GM21723 (cell line): ENCODE results near the gene G6PD.

Source experiments
- ATAC-seq: cut with Tn5 transposase; IDR thresholded peaks from one replicate; pipeline ENCODE4 v1.9.1; 2021; ENCODE audit warnings: mild to moderate bottlenecking, moderate library complexity; ENCODE audit not compliant: unreplicated experiment

The G6PD gene

DNA sequence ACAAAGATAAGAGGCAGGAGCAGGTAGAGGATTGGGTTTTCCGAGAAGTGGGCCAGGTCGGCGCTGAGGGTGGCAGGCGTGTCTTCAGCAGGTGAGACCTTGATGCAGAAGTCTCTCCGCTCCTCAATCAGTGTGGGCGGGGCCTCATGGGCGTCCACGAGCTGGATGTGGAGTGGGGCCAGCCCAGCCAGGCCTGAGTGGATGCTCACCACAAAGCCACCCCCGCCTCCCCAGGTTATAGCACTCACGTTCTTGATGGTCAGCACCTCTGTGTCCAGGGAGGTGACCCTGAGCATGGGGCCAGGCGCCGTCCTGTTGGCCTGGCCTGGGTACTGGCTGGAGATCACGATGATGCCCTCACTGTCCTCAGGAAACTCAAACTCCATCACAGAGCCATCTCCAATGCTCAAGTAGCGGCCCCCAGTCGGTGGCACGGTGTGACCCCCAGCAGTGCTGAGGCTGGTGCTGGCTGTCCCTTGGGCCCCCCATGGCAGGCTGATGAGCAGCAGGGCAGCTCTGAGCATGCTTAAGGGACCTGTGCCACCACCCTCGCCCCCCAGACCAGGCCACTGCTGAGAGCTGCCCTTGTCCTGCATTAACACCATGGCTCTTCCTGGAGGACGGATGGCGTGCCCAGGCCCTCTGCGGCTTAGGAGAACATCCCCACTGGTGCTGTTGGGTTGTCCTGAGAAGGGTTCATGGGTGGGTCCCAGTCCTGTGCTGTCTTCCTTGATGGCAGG is 58.1 kb downstream of the G6PD start:
- no peak for ATAC-seq

DNA sequence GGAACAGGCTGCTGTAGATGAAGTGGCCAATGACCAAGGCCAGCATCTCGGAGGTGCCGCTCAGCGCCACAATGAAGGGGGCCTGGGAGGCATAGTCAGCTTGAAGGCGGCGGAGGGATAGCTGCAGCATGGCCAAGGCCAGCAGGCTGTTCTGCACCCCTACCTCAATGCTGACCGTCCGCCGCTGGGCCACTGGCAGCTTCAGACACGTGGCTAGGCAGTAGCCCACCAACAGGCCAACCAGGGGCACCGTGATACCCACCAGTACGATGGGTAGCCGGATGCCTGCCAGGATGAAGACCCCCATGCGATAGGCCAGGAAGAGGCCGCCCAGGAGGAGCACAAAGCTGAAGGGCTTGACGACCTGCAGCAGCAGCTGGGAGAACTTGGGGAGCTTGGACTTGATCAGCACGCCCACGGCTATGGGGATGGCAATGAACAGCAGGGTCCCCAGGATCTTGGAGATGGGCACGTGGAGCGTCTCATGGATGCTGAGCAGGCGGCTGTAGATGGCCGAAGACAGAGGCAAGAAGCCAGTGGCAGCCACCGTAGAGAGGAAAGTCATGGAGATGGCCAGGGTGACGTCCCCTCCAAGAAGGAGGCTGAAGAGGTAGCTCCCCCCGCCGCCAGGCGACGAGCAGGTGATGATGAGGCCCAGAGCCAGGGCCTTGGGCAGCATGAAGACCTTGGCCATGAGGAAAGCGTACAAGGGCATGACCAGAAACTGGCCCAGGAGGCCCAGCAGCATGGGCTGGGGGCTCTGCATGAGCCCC is 58.9 kb downstream of the G6PD start:
- no peak for ATAC-seq

DNA sequence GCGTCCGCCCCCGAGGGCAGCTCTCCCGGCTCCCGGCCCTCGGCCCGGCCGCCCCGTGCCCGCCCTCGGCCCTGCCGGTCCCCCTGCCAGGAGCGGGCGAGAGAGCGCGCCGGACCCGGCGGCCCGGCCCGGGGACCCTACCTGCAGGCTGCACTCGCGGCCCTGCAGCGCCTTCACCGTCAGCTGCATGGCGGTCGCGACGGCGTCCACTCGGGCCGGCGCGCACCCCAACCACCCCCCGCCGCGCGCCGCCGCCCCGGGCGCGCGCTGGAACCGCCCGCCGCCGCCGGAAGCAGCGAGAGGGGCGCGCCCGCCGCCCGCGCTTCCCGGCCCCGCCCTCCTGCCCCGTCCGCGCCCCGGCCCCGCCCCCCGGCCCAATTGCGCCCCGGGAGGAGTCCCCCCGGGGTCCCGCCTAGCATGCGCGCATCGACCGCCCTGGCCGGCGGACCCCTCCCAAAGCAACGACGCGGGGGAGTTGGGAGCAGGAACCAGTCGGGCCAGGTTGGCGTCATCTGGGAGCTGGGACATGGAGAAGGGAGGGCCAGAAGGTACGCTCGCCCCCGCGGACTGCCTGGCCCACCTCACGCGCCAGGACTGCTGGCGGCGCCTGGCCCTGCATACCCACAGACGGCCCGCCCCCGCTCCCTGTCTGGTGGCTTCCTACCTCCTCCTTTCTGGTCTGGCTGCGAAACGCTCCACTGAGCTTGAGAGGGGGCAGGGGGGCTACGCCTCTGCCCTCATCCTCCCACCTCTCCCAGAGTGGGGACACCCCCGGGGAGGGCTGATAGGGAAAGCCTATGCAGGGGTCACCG is 60.0 kb downstream of the G6PD start, which contains the start of gene UBL4A:
UBL4A (minus strand) TSS at position 220 of the 812 bp plus-strand sequence; CDS start at position 189, 31 bp downstream.
- ATAC-seq, result no peak

- no peak for ATAC-seq
Observed at GRCh38 chrX:154486052-154486395, 60.6 kb downstream of the G6PD start.

GRCh38 chrX:154485150-154486051 is 61.2 kb downstream of the G6PD start:
- ATAC-seq, result no peak

DNA sequence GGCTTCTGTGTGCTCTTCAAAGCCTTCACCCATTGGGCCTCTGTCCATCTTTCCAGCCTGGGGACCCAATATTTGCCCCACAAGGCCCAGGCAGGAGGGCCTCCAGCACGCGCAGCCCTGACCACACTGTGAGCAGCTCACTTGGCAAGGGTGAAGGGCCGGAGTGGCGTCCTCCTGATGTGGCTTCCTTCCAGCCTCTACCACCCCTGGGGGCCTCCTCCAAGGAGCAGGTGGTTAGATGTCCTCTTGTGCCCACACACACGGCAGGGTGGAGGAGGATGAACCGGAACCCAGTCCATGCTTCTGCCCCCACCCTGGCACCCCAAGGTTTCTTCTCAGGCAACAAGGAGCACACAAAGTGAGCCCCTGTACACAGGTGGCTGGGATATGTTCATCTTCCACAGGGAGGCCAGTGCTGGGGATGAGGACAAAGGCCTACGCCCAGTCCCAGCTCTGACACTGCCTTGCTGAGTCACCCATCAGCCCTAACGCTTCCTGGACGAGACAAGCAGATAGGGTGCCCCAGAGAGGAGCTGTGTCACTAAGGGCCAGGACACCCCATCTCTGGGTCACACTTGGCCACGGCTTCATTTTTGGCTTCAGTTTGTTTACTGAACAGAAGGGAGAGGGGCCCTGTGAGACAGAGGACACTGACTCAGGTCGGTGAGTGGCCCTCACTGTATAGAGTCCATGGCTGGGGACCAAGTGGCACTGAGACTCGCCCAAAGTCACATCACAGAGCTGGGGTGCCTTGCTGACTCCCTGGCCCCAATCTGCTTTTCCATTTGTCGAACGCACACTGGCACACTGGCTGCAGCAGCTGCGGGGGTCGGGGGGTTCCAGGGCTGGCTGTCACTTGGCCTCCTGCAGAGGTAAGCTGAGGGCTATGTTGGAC is 62.1 kb downstream of the G6PD start:
- no peak for ATAC-seq

DNA sequence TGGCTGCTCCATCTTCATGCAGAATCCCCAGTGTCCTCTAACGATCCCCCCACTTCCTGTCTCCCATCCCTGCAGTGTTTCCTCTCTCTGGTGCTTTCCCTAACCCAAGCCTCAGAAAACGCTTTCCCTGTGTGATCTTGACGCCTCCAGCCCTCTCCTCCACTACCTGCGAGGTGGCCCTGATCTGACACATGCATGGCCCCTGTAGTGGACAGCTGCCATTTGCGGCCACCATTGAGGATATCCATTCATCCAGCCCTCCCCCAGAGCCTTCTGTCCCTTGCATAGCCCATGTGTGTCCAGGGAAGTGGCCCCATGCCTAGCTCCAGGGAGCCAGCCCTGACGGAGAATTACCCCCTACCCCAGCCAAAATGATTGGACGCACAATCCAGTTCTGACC is 63.3 kb downstream of the G6PD start:
- ATAC-seq, result no peak

- no peak for ATAC-seq
Observed at GRCh38 chrX:154482786-154483185, 63.9 kb downstream of the G6PD start.

DNA sequence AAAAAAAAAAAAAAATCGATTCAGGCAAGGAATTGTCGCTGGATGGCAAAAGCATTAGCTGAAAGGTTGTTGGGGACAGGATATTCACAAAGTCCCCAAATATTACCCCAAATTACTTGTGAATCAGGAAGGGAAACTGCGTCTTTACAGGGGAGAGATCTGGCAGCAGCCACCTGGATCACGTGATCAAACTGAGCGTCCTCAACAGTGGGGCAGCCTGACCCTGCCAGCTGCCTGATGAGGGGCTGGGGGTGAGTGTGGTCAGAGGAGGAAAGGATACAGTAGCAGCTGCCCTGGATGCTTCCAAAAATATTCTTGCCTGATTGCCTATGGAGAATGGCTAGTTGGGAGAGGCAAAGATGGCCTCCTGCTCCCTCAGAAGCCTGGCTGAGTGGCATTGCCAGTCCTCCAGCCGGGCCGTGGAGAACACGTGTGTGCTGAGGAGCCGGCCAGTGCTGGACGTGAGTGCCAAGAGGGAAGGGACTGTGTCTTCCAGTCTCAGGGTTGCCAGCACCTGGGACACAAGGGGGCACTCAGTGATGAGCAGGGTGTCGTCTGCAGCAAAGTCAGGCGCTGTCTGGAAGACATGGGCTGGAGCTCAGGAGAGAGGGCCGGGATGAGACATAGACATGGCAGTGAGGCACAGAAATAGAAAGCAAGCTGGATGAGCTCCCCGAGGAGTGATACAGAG is 64.6 kb downstream of the G6PD start:
- no peak for ATAC-seq
